GM06990 (cell line): ENCODE data around the gene SPTA1.

ENCODE experiments used
- DNase-seq: peaks from one replicate; pipeline ENCODE4 v3.0.0-alpha.2; 2011; ENCODE audit not compliant: insufficient read length; ENCODE audit errors: extremely low read depth
- H3K27me3 ChIP-seq: replicated peaks from 2 replicates; pipeline ENCODE4 v1.6.0; 2011; ENCODE audit warnings: low read length; ENCODE audit not compliant: control insufficient read depth, insufficient read depth
- H3K36me3 ChIP-seq: 2 replicates; pipeline ENCODE4 v1.5.1; 2011; ENCODE audit warnings: low read length; ENCODE audit not compliant: control insufficient read depth, insufficient read depth
- H3K4me3 ChIP-seq: replicated peaks from 2 replicates; pipeline ENCODE4 v1.5.1; 2011; ENCODE audit warnings: low read depth, mild to moderate bottlenecking, control low read depth, low read length
- CTCF ChIP-seq: IDR thresholded peaks from 2 replicates; pipeline ENCODE4 v1.5.1; 2011; ENCODE audit warnings: low read length, control low read depth, mild to moderate bottlenecking, inconsistent platforms; ENCODE audit not compliant: insufficient read depth, poor library complexity, severe bottlenecking

Gene SPTA1

GRCh38 chr1:158572226-158572625 lies 114.3 kb downstream of the SPTA1 start:
- no peaks in the 10 kb centered on the region for H3K36me3 ChIP-seq
- no peaks in the 10 kb centered on the region for H3K27me3 ChIP-seq
- DNase-seq = no peak
- no peak overlapping the region for H3K4me3 ChIP-seq
- no peak for TF ChIP-seq CTCF

GRCh38 chr1:158570480-158570879 lies 116.0 kb downstream of the SPTA1 start, which contains the start of gene OR6P1:
Gene OR6P1, minus strand, starts transcription at chr1:158570580. Its CDS starts 6,976 bp downstream, at chr1:158563604.
- Histone ChIP-seq H3K27me3 (no peaks in the 10 kb centered on the region), H3K36me3 (no peaks in the 10 kb centered on the region), H3K4me3 (no peak within 1 kb of the TSS)
- DNase-seq = no peak
- no peak for TF ChIP-seq CTCF

GRCh38 chr1:158564608-158565007 lies 121.9 kb downstream of the SPTA1 start:
- no peak for DNase-seq
- no peaks in the 10 kb centered on the region for H3K36me3 ChIP-seq
- no peaks in the 10 kb centered on the region for H3K27me3 ChIP-seq
- H3K4me3 ChIP-seq = no peak overlapping the region
- no peak for TF ChIP-seq CTCF

- Histone ChIP-seq H3K27me3 (no peaks in the 10 kb centered on the region), H3K4me3 (no peak overlapping the region), H3K36me3 (no peaks in the 10 kb centered on the region)
- no peak for DNase-seq
- TF ChIP-seq CTCF = no peak
Observed at GRCh38 chr1:158563853-158564252, 122.7 kb downstream of the SPTA1 start.
